GM21390 (cell line): ENCODE measurements around the gene VSTM4.

Source experiments
- ATAC-seq: cut with Tn5 transposase; IDR thresholded peaks from one replicate; pipeline ENCODE4 v1.9.1; 2021; ENCODE audit not compliant: unreplicated experiment

Gene VSTM4

DNA sequence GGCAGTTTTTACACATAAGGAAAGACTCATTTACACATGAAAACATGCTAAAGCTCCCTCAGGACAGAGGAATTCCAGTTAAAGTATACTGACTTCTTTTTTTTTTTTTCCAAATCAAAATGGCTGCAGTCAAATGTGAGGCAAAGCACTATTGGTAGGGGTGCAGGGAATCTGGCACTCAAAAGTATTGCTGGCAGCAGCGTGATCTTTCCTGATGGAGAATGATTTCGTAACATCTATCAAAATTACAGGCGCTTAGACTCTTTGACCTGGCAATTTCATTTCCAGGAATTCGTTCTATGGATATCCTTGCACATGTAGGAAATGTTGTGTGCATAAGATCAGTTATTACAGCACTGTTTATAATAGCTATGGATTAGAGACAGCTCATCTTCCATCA is 65.7 kb downstream of the VSTM4 start:
- ATAC-seq, result no peak

GRCh38 chr10:49047128-49047639 is 68.1 kb downstream of the VSTM4 start:
- no peak for ATAC-seq

- ATAC-seq, result no peak
Observed at GRCh38 chr10:49044293-49045193, 70.8 kb downstream of the VSTM4 start.

GRCh38 chr10:49040601-49041000 is 74.7 kb downstream of the VSTM4 start:
- no peak for ATAC-seq

DNA sequence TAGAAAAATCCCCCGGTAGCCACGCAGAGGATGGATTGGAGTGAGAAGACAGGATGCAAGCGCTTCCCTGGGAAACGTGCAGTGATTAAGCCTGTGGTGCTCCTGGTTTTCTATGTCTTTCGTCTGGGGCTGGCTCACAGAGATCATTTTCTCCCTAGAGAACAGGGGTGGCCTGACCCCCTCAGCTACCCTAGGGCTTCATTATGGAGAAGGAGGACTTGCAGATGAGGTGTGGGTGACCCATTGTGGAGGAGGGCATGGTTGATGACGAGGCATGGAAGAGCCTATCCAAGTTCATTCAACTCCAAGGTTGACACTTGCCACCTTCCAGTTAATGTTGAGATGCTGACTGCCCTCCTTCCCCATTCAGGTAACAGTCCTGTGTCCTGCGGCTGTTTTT is 75.9 kb downstream of the VSTM4 start:
- ATAC-seq, result no peak

DNA sequence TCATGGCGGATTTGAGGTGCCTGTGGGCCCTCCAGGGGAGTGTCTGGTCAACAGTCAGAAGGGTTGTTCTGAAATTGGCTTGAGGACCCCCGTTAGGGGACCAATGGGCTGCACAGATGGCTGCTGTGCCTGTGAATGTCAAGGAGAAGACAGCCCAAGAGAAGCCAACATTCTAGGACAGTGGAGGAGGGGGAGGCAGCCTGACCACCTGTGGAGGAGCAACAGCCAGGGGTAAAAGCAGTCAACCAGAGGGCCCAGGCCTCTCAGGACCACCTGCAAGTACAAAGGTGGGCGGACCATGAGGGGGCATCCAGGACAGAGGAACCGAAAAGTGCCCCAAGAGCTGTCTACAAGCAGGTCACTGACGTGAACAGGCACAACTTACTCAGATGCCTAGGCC is 76.6 kb downstream of the VSTM4 start:
- ATAC-seq, result no peak

DNA sequence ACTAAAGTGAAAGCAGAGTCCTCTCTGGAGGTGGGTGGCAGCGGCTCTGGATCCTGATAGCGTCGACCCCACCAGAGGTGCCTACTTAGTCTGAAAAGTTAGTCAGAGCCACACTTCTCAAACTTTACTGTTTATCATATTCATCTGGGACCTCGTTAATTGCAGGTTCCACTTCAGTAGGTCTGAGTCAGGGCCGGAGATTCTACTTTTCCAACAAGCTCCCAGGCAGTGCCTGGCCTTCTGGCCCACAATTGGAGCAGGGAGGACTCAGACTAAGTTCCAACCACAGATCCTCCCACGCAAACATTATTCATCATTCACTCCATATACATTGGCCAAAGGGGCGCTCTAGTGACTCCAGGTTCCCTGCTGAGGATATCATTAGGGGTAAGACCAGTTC is 78.1 kb downstream of the VSTM4 start:
- ATAC-seq, result no peak

DNA sequence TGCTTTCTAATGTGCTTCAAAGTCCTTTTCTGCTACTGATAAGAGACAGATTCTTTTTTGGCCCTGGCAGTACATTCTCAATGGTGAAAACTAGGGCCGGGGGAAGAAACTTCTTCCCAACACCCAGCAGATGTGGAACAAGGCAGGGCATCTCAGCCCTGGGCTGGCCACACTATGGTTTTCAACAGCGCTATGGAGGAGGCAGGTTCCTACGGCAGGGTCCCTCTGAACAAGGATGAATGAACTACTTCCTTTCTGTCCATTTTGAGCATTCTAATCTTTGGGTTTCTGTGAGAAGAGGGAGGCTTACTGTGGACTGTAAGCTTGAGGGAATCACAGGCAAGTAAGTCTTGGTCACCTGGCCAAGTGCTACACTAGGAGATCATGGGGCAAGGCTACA is 78.7 kb downstream of the VSTM4 start:
- no peak for ATAC-seq

- no peak for ATAC-seq
Observed at GRCh38 chr10:49035920-49036319, 79.4 kb downstream of the VSTM4 start.

DNA sequence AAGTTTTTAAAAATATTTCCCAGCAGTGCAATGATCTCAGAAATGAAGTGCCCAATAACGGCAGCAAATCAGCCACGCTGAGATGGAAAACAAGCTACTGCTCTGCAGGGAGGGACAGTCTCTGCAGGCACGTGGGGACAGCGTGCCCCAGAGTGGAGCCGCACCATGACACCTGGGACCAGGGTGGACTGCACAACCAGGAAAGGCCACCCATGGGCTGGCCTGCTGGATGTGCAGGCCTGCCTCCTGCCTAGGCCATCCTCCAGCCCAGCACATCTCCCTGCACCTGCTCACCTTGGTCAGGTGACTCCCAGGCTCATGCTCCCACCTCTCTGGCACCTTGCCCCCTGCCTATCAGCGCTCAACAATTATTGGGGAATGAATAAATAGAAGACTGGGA is 80.4 kb downstream of the VSTM4 start:
- no peak for ATAC-seq

- no peak for ATAC-seq
Observed at GRCh38 chr10:49033939-49034338, 81.4 kb downstream of the VSTM4 start.

DNA sequence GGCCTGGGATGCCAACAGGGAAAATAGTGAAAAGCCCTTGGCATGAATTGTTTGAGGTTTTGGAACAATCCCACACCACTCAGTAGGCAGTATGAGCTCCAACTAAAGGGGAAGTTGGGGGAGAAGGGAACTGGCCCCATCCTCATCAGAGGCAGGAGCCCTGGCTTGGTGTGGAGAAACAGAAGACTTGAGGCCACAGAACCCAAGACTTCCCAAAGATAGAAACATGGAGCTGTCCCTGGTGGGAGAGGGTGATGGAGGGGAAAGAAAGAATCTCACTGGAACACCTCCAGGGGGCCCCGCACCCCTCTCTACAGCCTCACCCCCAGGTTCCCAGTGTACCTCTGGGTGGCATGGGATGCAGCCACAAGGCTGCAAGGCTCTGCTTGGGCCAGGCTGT is 85.7 kb downstream of the VSTM4 start:
- ATAC-seq, result no peak

- ATAC-seq, result no peak
Observed at GRCh38 chr10:49028639-49029038, 86.7 kb downstream of the VSTM4 start.

DNA sequence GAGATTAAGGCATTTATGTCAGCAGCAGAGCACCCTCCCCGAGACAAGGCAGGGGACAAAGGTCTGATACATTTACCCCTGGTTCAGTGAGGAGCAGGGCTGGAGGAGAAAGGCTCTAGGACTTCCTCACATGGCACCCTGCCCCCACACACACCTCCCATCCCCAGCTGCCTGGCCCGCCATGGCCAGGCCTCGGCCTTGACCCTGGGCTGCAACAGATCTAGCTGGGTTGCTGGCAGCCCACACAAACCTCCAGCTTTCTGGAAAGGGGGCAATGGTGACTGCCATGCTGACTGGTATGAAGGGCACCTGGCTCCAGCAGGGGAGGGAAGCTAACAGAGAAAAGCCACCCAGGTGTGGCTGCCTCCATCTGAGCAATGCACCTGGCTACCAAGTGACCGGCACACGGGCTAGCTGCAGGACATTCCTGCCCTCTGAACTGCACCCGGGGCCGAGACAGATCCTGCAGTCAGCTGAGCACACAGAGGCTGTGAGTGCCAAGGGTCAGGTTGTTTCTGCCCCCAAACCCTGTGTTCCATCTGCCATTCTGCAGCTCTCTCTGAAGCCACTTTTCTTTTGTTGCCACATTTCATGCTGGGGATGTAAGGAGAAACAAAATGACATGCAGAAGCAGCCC is 89.9 kb downstream of the VSTM4 start:
- no peak for ATAC-seq

DNA sequence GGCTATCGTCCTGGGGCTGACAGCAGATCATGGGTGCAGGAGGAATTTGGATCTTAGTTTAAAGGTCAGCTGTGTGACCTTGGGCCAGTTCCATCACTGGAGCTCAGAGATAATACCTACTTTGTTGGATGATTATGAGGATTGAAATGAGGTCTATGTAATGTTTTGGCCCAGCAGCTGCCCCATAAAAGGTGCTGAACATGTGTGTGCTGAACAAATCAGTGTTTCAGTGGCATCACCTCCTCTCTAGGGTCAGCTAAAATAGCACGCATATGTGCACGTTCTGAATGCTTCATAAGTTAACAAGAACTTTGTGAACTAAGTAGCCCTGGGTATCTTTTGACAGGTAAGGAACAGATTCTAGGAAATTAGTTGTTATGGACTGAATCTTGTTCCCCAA is 90.8 kb downstream of the VSTM4 start:
- ATAC-seq, result no peak

DNA sequence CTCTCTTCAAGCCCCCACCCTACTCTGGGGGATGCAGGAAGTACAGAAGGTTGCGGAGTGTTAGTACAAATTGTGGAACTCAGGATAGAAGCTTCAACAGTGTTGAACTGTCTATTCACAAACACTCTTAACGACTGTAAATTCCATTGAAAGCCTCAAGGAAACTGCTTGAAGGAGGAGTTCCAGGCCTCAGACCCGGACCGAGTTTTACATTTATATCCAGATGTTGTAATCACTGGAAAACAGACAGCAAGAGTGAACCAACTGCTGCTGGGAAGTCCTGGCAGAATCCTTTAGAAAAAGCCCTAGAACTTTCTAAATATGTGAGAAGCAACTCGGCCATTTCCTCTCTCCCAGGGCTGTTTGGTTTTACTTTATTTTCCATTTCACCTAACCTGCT is 91.6 kb downstream of the VSTM4 start:
- no peak for ATAC-seq

DNA sequence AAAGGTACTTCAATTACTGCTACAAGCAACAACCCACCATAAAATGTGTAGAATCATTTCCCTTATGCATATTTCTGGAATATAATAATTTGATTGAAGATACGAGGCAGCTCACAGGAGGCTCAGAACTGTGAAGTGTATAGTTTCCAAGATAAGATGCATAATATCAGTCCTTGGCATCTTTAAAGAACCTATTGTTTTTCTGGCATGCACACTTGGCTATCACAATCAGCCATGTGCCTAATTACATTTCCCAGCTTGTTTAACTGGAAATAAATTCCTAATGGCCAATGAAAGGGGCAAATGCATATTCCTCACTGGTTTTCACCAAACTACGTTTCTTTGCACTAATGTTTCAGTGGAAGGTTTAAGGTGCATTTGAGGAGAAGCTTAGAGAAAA is 92.3 kb downstream of the VSTM4 start:
- no peak for ATAC-seq

DNA sequence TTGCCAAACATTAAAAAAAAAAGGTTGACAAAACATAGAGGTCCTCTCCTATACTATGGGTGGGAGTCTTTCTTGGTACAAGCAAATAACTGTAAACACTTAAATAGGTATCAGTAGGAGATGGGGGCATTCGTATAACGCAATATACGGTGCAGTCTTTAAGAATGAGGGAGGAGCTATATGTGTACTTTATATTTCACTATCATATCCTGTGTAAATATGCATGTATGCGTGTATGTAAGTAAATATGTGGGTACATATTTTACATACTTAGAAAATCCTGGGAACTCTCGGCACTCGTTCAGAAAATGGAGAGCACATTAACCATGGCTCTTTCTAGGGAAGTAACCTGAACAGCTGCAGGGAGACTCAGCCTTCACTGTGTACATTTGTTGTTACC is 93.6 kb downstream of the VSTM4 start:
- ATAC-seq, result no peak

DNA sequence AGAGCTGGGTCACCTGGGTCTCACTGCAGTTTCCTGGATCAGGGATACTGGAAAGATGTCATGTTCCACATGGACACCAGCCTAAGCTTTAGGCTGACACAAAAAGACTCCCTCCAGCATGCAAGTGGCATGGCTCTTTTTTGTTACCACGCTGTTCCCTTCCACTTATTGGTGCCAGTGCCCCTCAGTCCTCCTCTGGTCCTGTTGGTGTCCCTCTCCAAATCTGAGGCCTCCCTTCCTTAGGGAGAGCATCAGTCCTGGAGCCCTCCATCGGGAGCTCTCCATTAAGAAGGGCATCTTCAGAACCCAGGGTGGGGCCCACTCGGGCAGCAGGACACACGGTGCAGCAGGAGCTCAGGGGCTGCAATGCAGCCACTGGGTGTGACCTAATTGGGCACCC is 99.6 kb downstream of the VSTM4 start:
- ATAC-seq, result no peak

DNA sequence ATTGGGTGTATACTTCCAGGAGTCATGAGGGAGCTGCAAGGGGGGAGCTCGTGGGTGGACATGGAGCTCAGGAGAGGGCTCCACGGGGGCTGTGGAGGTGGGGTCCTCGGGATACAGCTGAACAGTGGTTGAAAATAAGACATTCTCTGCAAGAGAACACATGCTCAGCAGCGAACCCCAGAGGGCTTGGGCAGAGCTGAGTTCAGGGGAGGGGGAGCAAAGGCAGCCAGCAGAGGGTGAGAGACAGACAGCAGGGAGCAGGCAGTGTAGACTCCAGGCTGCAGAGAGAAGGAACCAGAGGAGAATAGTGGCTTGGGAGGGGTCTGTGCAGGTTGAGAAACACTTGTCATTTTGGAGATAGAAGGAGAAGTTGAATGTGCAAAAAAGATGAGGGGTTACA is 102.7 kb downstream of the VSTM4 start:
- no peak for ATAC-seq

DNA sequence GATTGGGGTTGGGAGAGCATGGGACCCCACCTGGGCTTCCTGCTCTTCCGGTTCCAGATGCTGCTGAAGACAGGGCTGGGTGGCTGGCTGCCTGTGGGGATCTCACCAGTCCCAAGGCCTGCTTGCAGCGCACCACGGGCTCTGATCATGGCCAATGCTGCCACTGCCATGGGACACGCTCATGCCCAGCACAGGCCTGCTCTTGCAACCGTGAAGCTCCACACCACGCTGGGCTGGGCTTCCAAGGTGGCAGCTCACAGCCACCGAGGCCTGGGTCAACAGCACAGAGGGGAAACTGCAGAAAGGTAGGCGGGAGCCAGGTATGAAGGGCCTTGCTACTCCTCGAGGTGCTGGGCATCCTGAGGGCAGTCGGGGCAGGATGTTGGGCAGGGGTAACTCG is 103.6 kb downstream of the VSTM4 start:
- ATAC-seq, result no peak

GRCh38 chr10:49010865-49011264 is 104.5 kb downstream of the VSTM4 start:
- no peak for ATAC-seq
